ENCODE measurements around the gene MEIS2. TPM values are rescaled to one million over a fixed set of nuclear protein-coding genes. Genes with fewer than 3 reads are reported as not detected.

MEIS2 gene
- total RNA-seq, 6 experiments from 2014 or later: 31.8 to 48.0 (median 42.8) TPM

DNA sequence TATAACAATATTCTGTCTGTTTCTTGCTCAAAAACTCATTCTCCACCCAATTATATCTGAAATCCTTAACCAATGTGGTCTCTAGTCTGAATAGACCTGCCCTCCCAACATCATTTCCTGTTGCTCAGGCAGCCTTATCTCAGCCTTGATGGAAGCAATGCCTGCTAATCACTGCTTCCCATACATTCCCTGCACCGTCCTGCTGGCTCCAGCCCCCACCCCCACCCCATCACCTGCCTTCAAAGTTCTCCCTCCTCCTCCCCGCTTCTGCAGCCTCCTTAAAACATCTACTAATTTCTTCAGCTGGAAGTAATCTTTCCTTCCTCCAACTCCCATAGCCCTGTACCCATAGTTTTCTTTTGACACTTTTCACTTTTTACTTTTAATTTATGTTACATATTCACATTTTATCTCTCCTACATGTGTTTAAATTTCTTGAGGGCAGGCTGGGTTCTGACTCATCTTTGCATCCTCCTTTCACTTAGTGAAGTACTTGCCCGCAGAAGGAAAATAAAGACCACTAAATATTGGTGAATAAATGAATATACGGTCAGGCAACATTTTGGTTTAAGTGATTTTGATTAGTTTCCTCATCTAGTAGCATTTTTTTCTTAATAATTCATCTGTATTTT is 98.2 kb downstream of the MEIS2 start:
- H3K27ac Mint-ChIP-seq: no peak overlapping the region
- TF ChIP-seq, protein P1, sequence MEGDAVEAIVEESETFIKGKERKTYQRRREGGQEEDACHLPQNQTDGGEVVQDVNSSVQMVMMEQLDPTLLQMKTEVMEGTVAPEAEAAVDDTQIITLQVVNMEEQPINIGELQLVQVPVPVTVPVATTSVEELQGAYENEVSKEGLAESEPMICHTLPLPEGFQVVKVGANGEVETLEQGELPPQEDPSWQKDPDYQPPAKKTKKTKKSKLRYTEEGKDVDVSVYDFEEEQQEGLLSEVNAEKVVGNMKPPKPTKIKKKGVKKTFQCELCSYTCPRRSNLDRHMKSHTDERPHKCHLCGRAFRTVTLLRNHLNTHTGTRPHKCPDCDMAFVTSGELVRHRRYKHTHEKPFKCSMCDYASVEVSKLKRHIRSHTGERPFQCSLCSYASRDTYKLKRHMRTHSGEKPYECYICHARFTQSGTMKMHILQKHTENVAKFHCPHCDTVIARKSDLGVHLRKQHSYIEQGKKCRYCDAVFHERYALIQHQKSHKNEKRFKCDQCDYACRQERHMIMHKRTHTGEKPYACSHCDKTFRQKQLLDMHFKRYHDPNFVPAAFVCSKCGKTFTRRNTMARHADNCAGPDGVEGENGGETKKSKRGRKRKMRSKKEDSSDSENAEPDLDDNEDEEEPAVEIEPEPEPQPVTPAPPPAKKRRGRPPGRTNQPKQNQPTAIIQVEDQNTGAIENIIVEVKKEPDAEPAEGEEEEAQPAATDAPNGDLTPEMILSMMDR (IDR thresholded peaks at IDR 0.05): no peak
- no peaks in the 10 kb centered on the region for H3K9me3 Mint-ChIP-seq
- peaks cover 56% of the 10 kb centered on the region for H3K36me3 Mint-ChIP-seq (ENCODE audit: low read depth)
- peaks cover 1% of the 10 kb centered on the region for H3K27me3 Mint-ChIP-seq (ENCODE audit: insufficient read depth)
- no peak overlapping the region for H3K4me3 Mint-ChIP-seq
- no peak for DNase-seq
- 0 out of 2 replicates have a peak, but pooled peaks cover 6% of the 10 kb centered on the region for H3K4me1 Mint-ChIP-seq (ENCODE audit: low read depth)

DNA sequence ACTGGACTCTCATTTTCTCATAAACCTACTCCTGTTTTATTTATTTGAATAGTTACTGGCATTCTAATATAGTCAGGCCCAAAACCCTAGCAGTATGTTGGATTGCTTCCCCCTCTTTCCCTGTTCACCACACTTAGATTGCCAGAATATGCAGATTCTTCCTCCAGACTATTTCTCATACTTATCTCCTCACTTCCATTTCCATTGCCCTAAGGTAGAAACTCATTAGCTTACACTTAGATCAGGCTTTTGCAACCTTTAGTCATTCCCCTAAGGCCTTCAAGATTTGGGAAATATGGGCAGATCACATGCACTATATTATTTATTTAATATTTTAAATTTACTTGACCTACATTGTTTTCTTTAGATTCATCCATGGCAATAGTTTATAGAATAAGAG is 98.9 kb downstream of the MEIS2 start:
- peaks cover 54% of the 10 kb centered on the region for H3K36me3 Mint-ChIP-seq (ENCODE audit: low read depth)
- no peak for DNase-seq
- H3K9me3 Mint-ChIP-seq: no peaks in the 10 kb centered on the region
- H3K4me3 Mint-ChIP-seq: no peak overlapping the region
- H3K27ac Mint-ChIP-seq: no peak overlapping the region
- H3K27me3 Mint-ChIP-seq (ENCODE audit: insufficient read depth): peaks cover 1% of the 10 kb centered on the region
- peaks cover 6% of the 10 kb centered on the region; the same call in 1 of the 2 replicates for H3K4me1 Mint-ChIP-seq (ENCODE audit: low read depth)
- TF ChIP-seq, protein P1 (IDR thresholded peaks at IDR 0.05): no peak

DNA sequence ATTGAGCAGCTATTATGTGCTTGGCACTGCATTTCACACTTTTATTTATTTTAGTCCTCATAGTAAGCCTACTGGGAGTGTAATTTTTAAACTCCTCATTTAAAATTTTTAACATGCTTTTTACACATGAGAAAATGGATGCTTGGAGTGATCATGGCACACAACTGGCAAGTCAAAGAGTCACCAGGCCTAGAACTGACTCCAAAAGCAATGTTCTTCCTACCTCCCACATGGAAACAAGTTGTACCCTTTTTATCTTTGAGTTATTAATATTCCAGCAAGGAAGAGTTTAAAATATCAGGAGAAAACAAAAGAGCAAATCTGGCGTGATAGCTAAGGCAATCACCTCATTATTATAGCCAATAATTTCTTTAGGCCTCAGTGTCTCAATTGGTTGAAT is 100.6 kb downstream of the MEIS2 start:
- DNase-seq: no peak
- TF ChIP-seq, protein P1 (IDR thresholded peaks at IDR 0.05): no peak
- Mint-ChIP-seq H3K4me1 (ENCODE audit: low read depth) (peaks cover 6% of the 10 kb centered on the region; the same call in 1 of the 2 replicates), H3K27me3 (ENCODE audit: insufficient read depth) (peaks cover 1% of the 10 kb centered on the region), H3K4me3 (no peak overlapping the region), H3K36me3 (ENCODE audit: low read depth) (peaks cover 44% of the 10 kb centered on the region), H3K9me3 (no peaks in the 10 kb centered on the region), H3K27ac (no peak overlapping the region)

DNA sequence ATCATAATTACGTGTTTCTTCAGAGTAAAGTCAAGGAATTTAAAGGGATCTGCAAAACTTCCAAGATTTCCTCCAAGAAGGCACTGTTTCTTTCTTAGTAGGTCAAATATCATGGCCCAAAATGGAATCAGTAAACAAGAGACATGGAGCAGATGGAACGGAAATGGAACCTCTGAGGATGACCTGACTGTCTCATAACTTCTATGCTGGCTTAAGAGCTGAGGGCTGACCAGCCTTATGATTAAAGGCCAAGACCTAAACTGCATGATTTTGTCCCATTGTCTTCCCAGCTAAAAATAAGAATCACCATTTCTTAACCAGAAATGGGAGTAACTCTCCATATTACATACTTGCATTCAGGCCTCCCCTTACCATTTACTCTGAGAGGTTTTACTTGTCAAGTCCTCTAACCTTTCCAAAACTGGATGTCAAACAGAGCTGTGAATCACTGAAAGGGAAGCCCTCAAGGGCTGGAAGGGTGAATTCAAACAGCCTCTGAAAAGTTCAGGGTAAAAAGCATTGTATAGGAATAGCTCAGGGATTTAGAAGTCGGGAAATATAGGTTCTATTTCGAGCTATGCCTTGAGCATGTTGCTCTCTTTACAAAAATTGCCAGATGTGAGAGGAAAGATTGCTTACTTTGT is 103.7 kb downstream of the MEIS2 start:
- Mint-ChIP-seq H3K36me3 (ENCODE audit: low read depth) (peaks cover 45% of the 10 kb centered on the region), H3K27ac (no peak overlapping the region), H3K27me3 (ENCODE audit: insufficient read depth) (peaks cover 1% of the 10 kb centered on the region), H3K4me1 (ENCODE audit: low read depth) (no peaks in the 10 kb centered on the region; the same call in 1 of the 2 replicates), H3K4me3 (no peak overlapping the region), H3K9me3 (no peaks in the 10 kb centered on the region)
- TF ChIP-seq, protein P1 (IDR thresholded peaks at IDR 0.05): no peak
- no peak for DNase-seq

DNA sequence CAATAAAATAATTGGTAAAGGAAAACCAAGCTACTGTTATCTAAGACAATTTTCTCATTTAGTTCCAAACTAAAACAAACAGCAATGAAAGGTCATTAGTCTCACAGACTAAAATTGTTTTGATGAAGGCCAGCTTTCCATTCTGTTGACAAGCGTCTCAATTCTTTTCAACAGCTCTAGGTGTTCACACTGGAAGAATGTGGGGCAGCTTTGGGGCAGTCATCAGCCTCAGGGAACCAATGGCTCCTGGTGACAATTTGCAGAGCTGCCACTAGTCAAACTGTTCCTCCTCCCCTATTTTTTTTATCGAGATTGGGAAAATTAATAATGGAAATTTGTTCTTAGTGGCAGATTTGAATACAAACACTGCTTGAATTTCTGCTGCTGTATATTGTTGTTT is 104.2 kb downstream of the MEIS2 start:
- H3K27me3 Mint-ChIP-seq (ENCODE audit: insufficient read depth): peaks cover under 1% of the 10 kb centered on the region
- no peaks in the 10 kb centered on the region; the same call in 1 of the 2 replicates for H3K4me1 Mint-ChIP-seq (ENCODE audit: low read depth)
- H3K27ac Mint-ChIP-seq: no peak overlapping the region
- no peak for DNase-seq
- H3K9me3 Mint-ChIP-seq: no peaks in the 10 kb centered on the region
- TF ChIP-seq, protein P1 (IDR thresholded peaks at IDR 0.05): no peak
- no peak overlapping the region for H3K4me3 Mint-ChIP-seq
- H3K36me3 Mint-ChIP-seq (ENCODE audit: low read depth): peaks cover 41% of the 10 kb centered on the region

Data from HFFc6 (cell line).